HG02885 (cell line): Measurements from ENCODE around the gene RAB31.
"Not testable (repeated sequence)": the region's sequence is repeated elsewhere in the genome, so short reads cannot be mapped to it uniquely, and the experiment has no call there.

ENCODE experiments used
- ATAC-seq: cut with Tn5 transposase; IDR thresholded peaks from one replicate; pipeline ENCODE4 v1.9.1; 2021; ENCODE audit warnings: mild to moderate bottlenecking; ENCODE audit not compliant: unreplicated experiment, poor library complexity

Gene RAB31

GRCh38 chr18:9854801-9855676 lies 146.9 kb downstream of the RAB31 start:
- no peak for ATAC-seq

GRCh38 chr18:9855681-9856080 lies 147.6 kb downstream of the RAB31 start:
- ATAC-seq = no peak

GRCh38 chr18:9856092-9856491 lies 148.0 kb downstream of the RAB31 start:
- no peak for ATAC-seq

GRCh38 chr18:9857479-9857998 lies 149.4 kb downstream of the RAB31 start:
- ATAC-seq = not testable (repeated sequence)

- no peak for ATAC-seq
Measured at GRCh38 chr18:9858642-9859041, 150.5 kb downstream of the RAB31 start.

GRCh38 chr18:9859232-9859631 lies 151.1 kb downstream of the RAB31 start:
- no peak for ATAC-seq

GRCh38 chr18:9860682-9861081 lies 152.6 kb downstream of the RAB31 start:
- no peak for ATAC-seq

GRCh38 chr18:9861157-9861556 lies 153.1 kb downstream of the RAB31 start:
- ATAC-seq = peak; percentile 65

GRCh38 chr18:9861933-9862332 lies 153.8 kb downstream of the RAB31 start:
- peak; percentile 58 for ATAC-seq

- ATAC-seq = no peak
Measured at GRCh38 chr18:9862686-9863085, 154.6 kb downstream of the RAB31 start.

- ATAC-seq = no peak
Measured at GRCh38 chr18:9863282-9863681, 155.2 kb downstream of the RAB31 start.

GRCh38 chr18:9865764-9866490 lies 157.8 kb downstream of the RAB31 start:
- no peak for ATAC-seq

GRCh38 chr18:9866627-9867026 lies 158.5 kb downstream of the RAB31 start:
- ATAC-seq = no peak

- no peak for ATAC-seq
Measured at GRCh38 chr18:9867071-9867594, 159.0 kb downstream of the RAB31 start.

- no peak for ATAC-seq
Measured at GRCh38 chr18:9868857-9869714, 161.0 kb downstream of the RAB31 start.

GRCh38 chr18:9869715-9870430 lies 161.8 kb downstream of the RAB31 start:
- peak; percentile 85 for ATAC-seq

- ATAC-seq = peak; percentile 18
Measured at GRCh38 chr18:9870431-9871008, 162.4 kb downstream of the RAB31 start.

- ATAC-seq = no peak
Measured at GRCh38 chr18:9871244-9871746, 163.2 kb downstream of the RAB31 start.

GRCh38 chr18:9872823-9873222 lies 164.7 kb downstream of the RAB31 start:
- ATAC-seq = no peak
